H9 (cell line): ENCODE measurements around the gene TBC1D10B. TPM values are rescaled to one million over a fixed set of nuclear protein-coding genes. Genes with fewer than 3 reads are reported as not detected.

Experiments
- DNase-seq: peaks from one replicate; pipeline ENCODE4 v3.0.0-alpha.2; 2017
- H2AFZ ChIP-seq: one replicate; pipeline ENCODE4 v1.6.1; 2013; ENCODE audit warnings: mild to moderate bottlenecking, low read length, control low read depth, moderate library complexity
- H2AK5ac ChIP-seq: 2 replicates; pipeline ENCODE4 v1.6.1; 2013; ENCODE audit warnings: low read length, control low read depth, mixed read lengths; ENCODE audit not compliant: insufficient read length
- H2BK120ac ChIP-seq: one replicate; pipeline ENCODE4 v1.6.1; 2013; ENCODE audit warnings: low read depth, mild to moderate bottlenecking, low read length, control low read depth, inconsistent platforms; ENCODE audit not compliant: poor library complexity, severe bottlenecking
- H2BK12ac ChIP-seq: 2 replicates; pipeline ENCODE4 v1.6.1; 2013; ENCODE audit warnings: low read length, control low read depth, mixed read lengths, low read depth; ENCODE audit not compliant: insufficient read length
- H2BK15ac ChIP-seq: 2 replicates; pipeline ENCODE4 v1.6.1; 2013; ENCODE audit warnings: low read depth, low read length, control low read depth
- H2BK20ac ChIP-seq: one replicate; pipeline ENCODE4 v1.6.1; 2013; ENCODE audit warnings: low read depth, mild to moderate bottlenecking, low read length, control low read depth, inconsistent platforms; ENCODE audit not compliant: poor library complexity, severe bottlenecking
- H2BK5ac ChIP-seq: 2 replicates; pipeline ENCODE4 v1.6.1; 2013; ENCODE audit warnings: low read length, control low read depth, mixed read lengths; ENCODE audit not compliant: insufficient read length
- H3K14ac ChIP-seq: 2 replicates; pipeline ENCODE4 v1.6.1; 2013; ENCODE audit warnings: low read length, control low read depth; ENCODE audit not compliant: insufficient read depth
- H3K18ac ChIP-seq: 2 replicates; pipeline ENCODE4 v1.6.1; 2013; ENCODE audit warnings: low read depth, mild to moderate bottlenecking, mixed read lengths, low read length, control low read depth; ENCODE audit not compliant: insufficient read length
- H3K23ac ChIP-seq: 2 replicates; pipeline ENCODE4 v1.6.1; 2013; ENCODE audit warnings: low read length, control low read depth, mixed read lengths, low read depth; ENCODE audit not compliant: insufficient read length
- H3K23me2 ChIP-seq: 2 replicates; pipeline ENCODE4 v1.6.1; 2013; ENCODE audit warnings: low read depth, mild to moderate bottlenecking, mixed read lengths, low read length, control low read depth; ENCODE audit not compliant: insufficient read length, poor library complexity, severe bottlenecking
- H3K27ac ChIP-seq: 2 replicates; pipeline ENCODE4 v1.5.1; 2013; ENCODE audit warnings: low read length, control low read depth, mixed read lengths, low read depth; ENCODE audit not compliant: insufficient read length
- H3K27me3 ChIP-seq: 2 replicates; pipeline ENCODE4 v1.6.1; 2013; ENCODE audit warnings: low read length, control low read depth, inconsistent platforms; ENCODE audit not compliant: insufficient read depth
- H3K4ac ChIP-seq: 2 replicates; pipeline ENCODE4 v1.6.1; 2013; ENCODE audit warnings: low read depth, mild to moderate bottlenecking, control low read depth, inconsistent platforms, low read length, moderate library complexity
- H3K4me1 ChIP-seq: 2 replicates; pipeline ENCODE4 v1.6.1; 2013; ENCODE audit warnings: low read length, control low read depth, inconsistent platforms; ENCODE audit not compliant: insufficient read depth
- H3K4me2 ChIP-seq: 2 replicates; pipeline ENCODE4 v1.6.1; 2013; ENCODE audit warnings: low read length, control low read depth, mixed read lengths; ENCODE audit not compliant: insufficient read length, insufficient read depth
- H3K56ac ChIP-seq: 2 replicates; pipeline ENCODE4 v1.6.1; 2013; ENCODE audit warnings: low read depth, mild to moderate bottlenecking, mixed read lengths, low read length, control low read depth; ENCODE audit not compliant: insufficient read length
- H3K79me1 ChIP-seq: 2 replicates; pipeline ENCODE4 v1.6.1; 2013; ENCODE audit warnings: low read depth, mild to moderate bottlenecking, moderate library complexity, low read length, control low read depth, inconsistent platforms; ENCODE audit not compliant: insufficient read depth, poor library complexity, severe bottlenecking
- H3K79me2 ChIP-seq: 2 replicates; pipeline ENCODE4 v1.6.1; 2013; ENCODE audit warnings: low read length, control low read depth, inconsistent platforms; ENCODE audit not compliant: insufficient read depth
- H3K9ac ChIP-seq: 2 replicates; pipeline ENCODE4 v1.6.1; 2013; ENCODE audit warnings: low read length, control low read depth, mixed read lengths; ENCODE audit not compliant: insufficient read length; ENCODE audit errors: extremely low read depth
- H3K9me3 ChIP-seq: one replicate; pipeline ENCODE4 v1.6.1; 2013; ENCODE audit warnings: low read depth, low read length, inconsistent platforms; ENCODE audit not compliant: control insufficient read depth
- H3T11ph ChIP-seq: one replicate; pipeline ENCODE4 v1.6.1; 2013; ENCODE audit warnings: mild to moderate bottlenecking, low read length, control low read depth, inconsistent platforms
- H4K20me1 ChIP-seq: one replicate; pipeline ENCODE4 v1.6.1; 2013; ENCODE audit not compliant: control insufficient read depth, insufficient read length, insufficient read depth
- H4K5ac ChIP-seq: 2 replicates; pipeline ENCODE4 v1.6.1; 2013; ENCODE audit warnings: low read depth, mild to moderate bottlenecking, mixed read lengths, low read length, control low read depth; ENCODE audit not compliant: insufficient read length
- H4K8ac ChIP-seq: replicated peaks from 2 replicates; pipeline ENCODE4 v1.6.1; 2013; ENCODE audit warnings: low read length, control low read depth, mixed read lengths, low read depth; ENCODE audit not compliant: insufficient read length
- H4K91ac ChIP-seq: 2 replicates; pipeline ENCODE4 v1.6.1; 2013; ENCODE audit warnings: low read depth, mild to moderate bottlenecking, moderate library complexity, mixed read lengths, low read length, control low read depth; ENCODE audit not compliant: insufficient read length
- H3K27ac Mint-ChIP-seq, 3 experiments: 2 replicates in 2 of 3; 3 replicates in 1 of 3; pipeline ENCODE4 v1.8.0; 2020 to 2021; ENCODE audit warnings: mixed read lengths in 3 of 3, mild to moderate bottlenecking in 1 of 3, moderate library complexity in 1 of 3
- H3K27me3 Mint-ChIP-seq: 2 replicates; pipeline ENCODE4 v1.8.0; 2021; ENCODE audit warnings: low read depth, mild to moderate bottlenecking, moderate library complexity, mixed read lengths
- H3K36me3 Mint-ChIP-seq, 3 experiments: 2 replicates in 2 of 3; 3 replicates in 1 of 3; pipeline ENCODE4 v1.8.0; 2020 to 2021; ENCODE audit warnings: low read depth in 3 of 3, mixed read lengths in 3 of 3; ENCODE audit not compliant: insufficient read depth in 1 of 3
- H3K4me1 Mint-ChIP-seq, 2 experiments: 2 replicates each; pipeline ENCODE4 v1.8.0; 2020; ENCODE audit warnings: mixed read lengths in 2 of 2
- H3K4me3 Mint-ChIP-seq, 2 experiments: 2 replicates in 1 of 2; 3 replicates in 1 of 2; pipeline ENCODE4 v1.8.0; 2020 to 2021; ENCODE audit warnings: mild to moderate bottlenecking in 2 of 2, mixed read lengths in 2 of 2, moderate library complexity in 1 of 2
- H3K9me3 Mint-ChIP-seq, 2 experiments: 2 replicates in 1 of 2; 3 replicates in 1 of 2; pipeline ENCODE4 v1.8.0; 2020; ENCODE audit warnings: mild to moderate bottlenecking in 2 of 2, mixed read lengths in 2 of 2, moderate library complexity in 1 of 2
- CTCF ChIP-seq: fragments of 200-600 bp; sonication (generic); conservative IDR thresholded peaks from 3 replicates; pipeline ENCODE4 v1.8.0; 2021; ENCODE audit warnings: antibody characterized with exemption, mild to moderate bottlenecking
- WGBS: extraction: QIAGEN DNeasy Blood & Tissue Kit; methylation state at CpG from one replicate; pipeline ENCODE4 v1.1.7; 2013; ENCODE audit warnings: missing lambda C conversion rate, low lambda C conversion rate, mixed read lengths; ENCODE audit not compliant: insufficient read length; ENCODE audit errors: extremely low coverage; 5-methylcytosine and 5-hydroxymethylcytosine counted together
- total RNA-seq: library from RNA; stranded (reverse); gene quantifications from 2 replicates; pipeline ENCODE4 v1.2.1, GENCODE V29; 2021

Gene TBC1D10B
- total RNA-seq, 1 experiment from 2014 or later = 25.6 TPM

GRCh38 chr16:30382111-30382881 is 12.0 kb upstream of the TBC1D10B start, which contains the start of gene SEPTIN1:
Gene SEPTIN1, minus strand, starts transcription at chr16:30382561. Its CDS starts 19 bp downstream, at chr16:30382542.
- WGBS = no CpG with 5 or more reads among the region's 12 CpGs
- Mint-ChIP-seq H3K4me3 (peak within 1 kb of the TSS in 1 of 2 experiments; percentile 18; a peak in 2 of 5 replicates), H3K9me3 (no peaks in the 10 kb centered on the region; a peak in 1 of 5 replicates), H3K4me1 (peaks cover 13 to 18% of the 10 kb centered on the region in 2 experiments), H3K36me3 (peaks cover 2 to 4% (median 2%) of the 10 kb centered on the region in 3 experiments; a peak in 4 of 7 replicates), H3K27me3 (no peaks in the 10 kb centered on the region; the same call in 1 of the 2 replicates), H3K27ac (peak within 1 kb of the TSS in 2 of 3 experiments; percentile 68 to 80; a peak in 2 of 7 replicates)
- H2AK5ac ChIP-seq = no peak within 1 kb of the TSS
- TF ChIP-seq CTCF = no peak
- no peak within 1 kb of the TSS for H3K4ac ChIP-seq
- H3K27ac ChIP-seq = no peak within 1 kb of the TSS
- H2BK12ac ChIP-seq = no peak within 1 kb of the TSS
- no peak within 1 kb of the TSS for H2BK5ac ChIP-seq
- H2BK120ac ChIP-seq = no peak within 1 kb of the TSS
- H4K5ac ChIP-seq = no peak within 1 kb of the TSS
- H3K4me2 ChIP-seq = no peak within 1 kb of the TSS
- H2BK15ac ChIP-seq = no peak within 1 kb of the TSS
- H3K14ac ChIP-seq = no peak within 1 kb of the TSS
- no peak within 1 kb of the TSS for H3T11ph ChIP-seq
- no peaks in the 10 kb centered on the region for H3K79me1 ChIP-seq
- no peak within 1 kb of the TSS for H2BK20ac ChIP-seq
- no peak within 1 kb of the TSS for H3K18ac ChIP-seq
- H3K79me2 ChIP-seq = no peaks in the 10 kb centered on the region
- no peaks in the 10 kb centered on the region; the same call in 1 of the 2 replicates for H3K4me1 ChIP-seq
- H4K91ac ChIP-seq = no peak within 1 kb of the TSS
- H4K20me1 ChIP-seq = no peaks in the 10 kb centered on the region
- no peaks in the 10 kb centered on the region for H3K9me3 ChIP-seq
- peaks cover 11% of the 10 kb centered on the region for H3K23me2 ChIP-seq
- no peak within 1 kb of the TSS for H4K8ac ChIP-seq
- no peak within 1 kb of the TSS for H3K9ac ChIP-seq
- no peak within 1 kb of the TSS for H3K56ac ChIP-seq
- H2AFZ ChIP-seq = no peak within 1 kb of the TSS
- no peaks in the 10 kb centered on the region for H3K27me3 ChIP-seq
- DNase-seq = no peak
- H3K23ac ChIP-seq = no peak within 1 kb of the TSS
